Measurements from ENCODE around the gene VIM.
"Not testable (repeated sequence)": the region's sequence is repeated elsewhere in the genome, so short reads cannot be mapped to it uniquely, and the experiment has no call there.

VIM gene

GRCh38 chr10:17256051-17256450, 28.0 kb downstream of the VIM start:
- DNase-seq = no peak

GRCh38 chr10:17256627-17257026, 28.6 kb downstream of the VIM start:
- no peak for DNase-seq

DNA sequence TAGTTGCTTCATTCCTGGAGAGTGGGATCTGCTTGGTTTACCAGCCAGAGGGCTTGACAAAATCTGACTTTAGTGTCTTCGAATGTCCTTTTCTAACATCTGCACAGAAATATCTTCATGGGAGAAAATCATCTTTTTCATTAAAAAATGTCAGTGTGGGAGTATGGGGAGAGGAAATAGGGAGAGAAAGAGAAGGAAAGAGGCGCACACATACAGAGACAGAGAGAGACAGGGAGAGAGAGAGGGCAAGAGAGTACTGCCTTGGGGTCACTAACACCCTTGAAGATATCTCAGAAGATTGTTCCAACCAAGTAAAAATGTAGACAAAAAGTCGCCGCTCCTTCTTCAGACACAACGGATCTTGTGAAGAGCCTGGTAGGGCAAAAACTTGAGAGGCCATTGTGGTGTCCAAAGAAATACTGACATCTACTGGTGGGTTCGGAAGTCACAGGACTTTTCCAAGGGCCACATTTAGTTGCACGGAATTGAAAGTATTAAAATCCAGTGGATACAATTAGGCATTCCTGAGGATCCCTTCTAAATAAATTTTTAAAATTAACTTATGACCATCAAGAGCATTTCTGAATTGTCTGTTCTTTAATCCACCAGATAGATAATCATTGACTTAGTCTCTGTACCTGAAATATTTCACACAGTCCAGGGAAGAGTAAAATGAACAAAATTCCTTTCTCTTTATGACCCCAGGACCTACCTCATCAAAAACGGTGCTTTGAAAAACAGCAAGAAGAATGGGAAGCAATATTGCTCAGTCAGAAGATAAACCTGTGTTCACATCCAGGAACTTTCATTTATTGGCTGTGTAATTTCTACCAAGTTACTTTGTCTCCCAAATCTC, 29.7 kb downstream of the VIM start:
- peak; percentile 51 for DNase-seq

DNA sequence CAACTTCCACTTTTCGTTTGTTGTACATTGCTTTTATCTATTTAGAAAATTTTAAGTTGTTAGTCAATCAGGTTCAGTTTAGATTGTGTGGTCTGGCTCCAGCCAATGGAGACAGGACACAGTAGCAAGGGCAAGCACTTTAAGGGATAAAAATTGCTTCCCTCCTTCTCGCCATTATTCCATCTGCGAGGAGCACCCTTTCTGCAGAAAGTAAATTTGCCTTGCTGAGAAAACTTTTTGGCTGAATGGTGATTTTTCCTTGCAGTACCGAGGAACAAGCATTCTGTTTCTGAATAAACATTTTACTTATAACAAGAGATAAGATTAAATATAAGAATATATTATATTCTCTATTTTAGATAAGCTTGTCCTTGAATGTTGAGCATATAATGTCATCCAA, 34.5 kb downstream of the VIM start:
- no peak for DNase-seq

DNA sequence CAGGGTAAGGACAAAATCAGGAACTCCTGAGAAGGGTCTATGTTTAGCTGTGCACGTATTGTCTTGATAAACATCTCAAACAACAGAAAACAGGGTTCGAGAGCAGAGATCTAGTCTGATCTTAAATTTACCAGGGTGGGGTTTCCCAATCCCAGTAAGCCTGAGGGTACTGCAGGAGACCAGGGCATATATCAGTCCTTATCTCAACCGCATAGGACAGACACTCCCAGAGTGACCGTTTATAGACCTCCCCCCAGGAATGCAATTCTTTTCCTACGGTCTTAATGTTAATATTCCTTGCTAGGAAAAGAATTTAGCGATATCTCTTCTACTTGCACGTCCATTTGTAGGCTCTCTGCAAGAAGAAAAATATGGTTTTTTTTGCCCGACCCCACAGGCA, 35.5 kb downstream of the VIM start:
- DNase-seq = no peak

DNA sequence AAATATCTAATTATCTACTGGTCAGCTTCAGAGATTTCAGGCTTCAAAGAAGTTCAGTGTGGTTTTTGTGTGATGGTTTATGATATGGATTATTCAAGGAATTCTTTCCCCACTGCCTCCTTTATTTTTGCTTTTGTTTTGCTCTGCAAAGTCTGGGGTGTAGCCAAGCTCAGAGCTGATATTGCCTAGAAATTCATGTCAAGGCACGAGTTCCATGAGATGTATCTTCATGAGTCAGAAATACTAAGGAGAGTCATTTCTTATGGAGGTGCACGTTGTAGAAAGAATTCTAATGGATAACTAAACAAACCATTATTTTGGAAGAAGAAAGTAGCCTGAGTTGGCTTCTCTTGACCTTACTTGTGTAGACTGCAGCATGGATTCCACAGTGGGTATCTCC, 37.4 kb downstream of the VIM start:
- DNase-seq = no peak

- DNase-seq = not testable (repeated sequence)
Observed at GRCh38 chr10:17266549-17266948, 38.5 kb downstream of the VIM start.

DNA sequence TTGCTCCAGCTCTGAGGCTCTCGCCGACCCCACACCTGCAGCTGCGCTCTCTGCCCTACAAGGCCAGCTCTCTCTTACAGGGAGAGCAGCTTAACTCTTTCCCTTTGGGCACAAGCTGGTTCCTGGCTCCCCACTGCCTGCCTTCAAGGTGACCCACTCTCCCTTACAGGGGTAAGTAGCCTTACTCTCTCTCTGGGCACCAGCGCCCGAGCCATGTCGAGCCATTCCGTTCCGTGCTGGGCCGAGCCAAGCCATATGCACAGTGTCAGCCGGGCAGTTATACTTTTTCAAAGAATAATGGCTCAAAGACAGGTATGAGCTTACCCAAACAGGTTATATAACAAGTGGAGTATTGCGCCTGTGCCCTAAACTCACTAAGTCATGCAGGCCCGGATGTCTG, 44.6 kb downstream of the VIM start:
- no peak for DNase-seq

- no peak for DNase-seq
Observed at GRCh38 chr10:17273403-17273802, 45.4 kb downstream of the VIM start.

- no peak for DNase-seq
Observed at GRCh38 chr10:17276756-17277424, 48.8 kb downstream of the VIM start.

GRCh38 chr10:17278607-17279240, 50.7 kb downstream of the VIM start:
- no peak for DNase-seq

DNA sequence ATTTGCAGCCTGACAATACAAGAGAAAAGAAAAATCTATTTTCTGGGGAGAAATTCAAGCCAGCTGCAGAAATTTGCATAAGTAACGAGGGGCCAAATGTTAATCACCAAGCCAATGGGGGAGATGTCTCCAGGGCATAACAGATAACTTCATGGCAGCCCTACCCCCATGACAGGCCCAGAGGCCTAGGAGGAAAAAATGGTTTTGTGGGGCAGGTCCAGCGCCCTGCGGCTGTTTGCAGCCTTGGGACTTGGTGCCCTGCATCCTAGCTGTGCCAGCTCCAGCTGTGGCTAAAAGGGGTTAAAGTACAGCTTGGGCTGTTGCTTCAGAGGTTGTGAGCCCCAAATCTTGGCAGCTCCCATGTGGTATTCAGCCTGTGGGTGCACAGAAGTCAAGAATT, 54.3 kb downstream of the VIM start:
- DNase-seq = no peak

- DNase-seq = no peak
Observed at GRCh38 chr10:17286562-17287550, 58.8 kb downstream of the VIM start.

Data from right kidney (tissue), 1 donor.